K562 (cell line): ENCODE results near the gene NOX1.

Experiments
- CEBPB ChIP-seq: fragments of 450-650 bp; IDR thresholded peaks from 2 replicates; pipeline ENCODE4 v1.6.1; 2016; ENCODE audit warnings: missing genetic modification characterization, missing compliant biosample characterization
- FOXA1 ChIP-seq: fragments of 450-650 bp; IDR thresholded peaks from 2 replicates; pipeline ENCODE4 v1.6.1; 2016; ENCODE audit warnings: mild to moderate bottlenecking, borderline replicate concordance
- POLR2A ChIP-seq: fragments of 450-650 bp; conservative IDR thresholded peaks from 2 replicates; pipeline ENCODE4 v1.6.1; 2016
- PTBP1 ChIP-seq: fragments of 200-400 bp; formaldehyde crosslinking; IDR thresholded peaks from 2 replicates; pipeline ENCODE4 v1.6.1; 2017; ENCODE audit warnings: low read depth, low read length
- TF ChIP-seq, protein P1 (sequence below), 2 experiments: fragments of 450-650 bp in 1 of 2; sonication (generic) in 1 of 2; formaldehyde crosslinking in 1 of 2; IDR thresholded peaks in 1 of 2; conservative IDR thresholded peaks in 1 of 2; 2 replicates each; pipeline versions ENCODE4 v1.6.1 to v1.8.1; 2016 to 2023; ENCODE audit warnings: mild to moderate bottlenecking in 2 of 2, moderate library complexity in 2 of 2, inconsistent platforms in 1 of 2, missing genetic modification reagents in 1 of 2
- TF ChIP-seq, protein P2 (sequence below), 3 experiments: IDR thresholded peaks in 2 of 3; conservative IDR thresholded peaks in 1 of 3; 2 replicates each; pipeline ENCODE4 v1.5.1; 2011 to 2012; ENCODE audit warnings: low read length in 3 of 3, mild to moderate bottlenecking in 3 of 3, control low read depth in 2 of 3, improper control_type of control experiment in 1 of 3, inconsistent platforms in 1 of 3, low read depth in 1 of 3, mixed read lengths in 1 of 3, moderate library complexity in 1 of 3; ENCODE audit not compliant: insufficient read depth in 2 of 3

DNA sequence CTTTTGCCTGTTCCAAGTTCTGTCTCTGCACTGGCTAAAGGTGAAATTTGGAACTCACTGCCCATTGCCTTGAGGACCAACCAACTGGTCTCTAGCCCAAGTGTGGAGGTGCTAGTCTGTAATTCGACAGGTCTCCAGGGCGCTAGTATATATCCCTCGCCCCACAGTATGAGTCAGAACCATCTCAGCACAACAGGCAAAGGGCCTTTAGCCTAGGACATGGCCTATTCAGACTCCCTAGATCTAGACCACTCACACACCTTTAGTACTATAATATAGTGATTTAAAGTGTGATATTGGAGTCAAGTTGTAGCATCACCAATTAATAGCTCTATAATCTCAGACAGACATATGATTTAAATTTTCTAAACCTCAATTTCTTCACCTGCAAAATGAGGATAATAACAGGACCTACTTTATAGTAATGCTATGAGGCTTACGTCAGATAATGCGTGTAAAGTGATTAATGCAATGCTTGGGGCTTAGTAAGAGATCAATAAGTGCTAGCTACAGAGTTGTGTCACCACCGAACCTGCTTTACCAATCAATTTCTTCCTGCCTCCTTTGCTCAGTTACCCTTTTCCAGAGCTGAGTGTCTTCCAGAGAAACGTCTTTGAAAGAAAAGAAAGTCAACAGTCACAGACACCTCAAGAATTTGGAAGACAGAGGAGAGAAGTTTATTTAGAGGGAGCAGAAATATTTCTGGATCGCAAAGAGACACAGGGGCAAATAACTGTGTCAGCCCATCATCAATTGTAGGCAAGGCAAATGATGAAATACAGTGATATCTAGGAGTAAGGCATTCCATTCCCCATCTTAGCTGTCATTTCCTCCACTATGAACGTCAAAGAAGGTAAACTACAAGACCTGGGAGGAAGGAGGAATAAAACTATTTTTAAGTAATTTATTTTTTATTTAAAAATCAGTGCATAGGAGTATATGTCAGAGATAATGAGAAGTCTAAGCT is 2.3 kb downstream of the NOX1 start:
- TF ChIP-seq CEBPB (tag), result no peak
- TF ChIP-seq FOXA1, result no peak
- no peak for TF ChIP-seq PTBP1
- TF ChIP-seq, protein P1, sequence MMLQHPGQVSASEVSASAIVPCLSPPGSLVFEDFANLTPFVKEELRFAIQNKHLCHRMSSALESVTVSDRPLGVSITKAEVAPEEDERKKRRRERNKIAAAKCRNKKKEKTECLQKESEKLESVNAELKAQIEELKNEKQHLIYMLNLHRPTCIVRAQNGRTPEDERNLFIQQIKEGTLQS (IDR thresholded peaks at IDR 0.05), result no peak
- TF ChIP-seq, protein P1 (CRISPR knock-in tag; conservative IDR thresholded peaks at IDR 0.05), result no peak
- TF ChIP-seq POLR2A, result no peak
- TF ChIP-seq, protein P2, sequence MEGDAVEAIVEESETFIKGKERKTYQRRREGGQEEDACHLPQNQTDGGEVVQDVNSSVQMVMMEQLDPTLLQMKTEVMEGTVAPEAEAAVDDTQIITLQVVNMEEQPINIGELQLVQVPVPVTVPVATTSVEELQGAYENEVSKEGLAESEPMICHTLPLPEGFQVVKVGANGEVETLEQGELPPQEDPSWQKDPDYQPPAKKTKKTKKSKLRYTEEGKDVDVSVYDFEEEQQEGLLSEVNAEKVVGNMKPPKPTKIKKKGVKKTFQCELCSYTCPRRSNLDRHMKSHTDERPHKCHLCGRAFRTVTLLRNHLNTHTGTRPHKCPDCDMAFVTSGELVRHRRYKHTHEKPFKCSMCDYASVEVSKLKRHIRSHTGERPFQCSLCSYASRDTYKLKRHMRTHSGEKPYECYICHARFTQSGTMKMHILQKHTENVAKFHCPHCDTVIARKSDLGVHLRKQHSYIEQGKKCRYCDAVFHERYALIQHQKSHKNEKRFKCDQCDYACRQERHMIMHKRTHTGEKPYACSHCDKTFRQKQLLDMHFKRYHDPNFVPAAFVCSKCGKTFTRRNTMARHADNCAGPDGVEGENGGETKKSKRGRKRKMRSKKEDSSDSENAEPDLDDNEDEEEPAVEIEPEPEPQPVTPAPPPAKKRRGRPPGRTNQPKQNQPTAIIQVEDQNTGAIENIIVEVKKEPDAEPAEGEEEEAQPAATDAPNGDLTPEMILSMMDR (IDR thresholded peaks at IDR 0.05 in 2 of 3, conservative IDR thresholded peaks at IDR 0.05 in 1 of 3; ENCODE audit: insufficient read depth in 2 of 3, low read depth in 1 of 3, low read length in 3 of 3), result no peak
